GM19372 (cell line): Measurements from ENCODE around the gene FREM1.

Source experiments
- ATAC-seq: cut with Tn5 transposase; IDR thresholded peaks from one replicate; pipeline ENCODE4 v1.9.1; 2021; ENCODE audit warnings: mild to moderate bottlenecking, low read depth, moderate library complexity; ENCODE audit not compliant: unreplicated experiment

FREM1 gene

DNA sequence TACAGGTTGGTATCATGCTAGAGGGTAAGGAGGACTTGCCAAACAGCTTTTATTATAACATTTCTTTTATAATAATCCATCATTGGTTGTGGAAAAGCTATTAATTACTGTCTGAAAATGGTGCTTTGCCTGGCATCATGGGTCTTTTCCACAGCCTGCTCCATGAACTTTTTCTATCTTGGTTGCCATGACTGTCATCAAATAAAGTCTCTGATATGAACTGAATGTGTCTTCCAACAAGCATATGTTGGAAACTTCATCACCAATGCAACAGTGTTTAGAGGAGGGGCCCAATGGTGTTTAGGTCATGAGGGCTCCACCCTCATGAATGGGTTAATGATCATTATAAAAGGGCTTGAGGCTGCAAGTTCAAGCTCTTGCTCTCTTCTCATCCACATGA, 81.0 kb downstream of the FREM1 start:
- no peak for ATAC-seq

DNA sequence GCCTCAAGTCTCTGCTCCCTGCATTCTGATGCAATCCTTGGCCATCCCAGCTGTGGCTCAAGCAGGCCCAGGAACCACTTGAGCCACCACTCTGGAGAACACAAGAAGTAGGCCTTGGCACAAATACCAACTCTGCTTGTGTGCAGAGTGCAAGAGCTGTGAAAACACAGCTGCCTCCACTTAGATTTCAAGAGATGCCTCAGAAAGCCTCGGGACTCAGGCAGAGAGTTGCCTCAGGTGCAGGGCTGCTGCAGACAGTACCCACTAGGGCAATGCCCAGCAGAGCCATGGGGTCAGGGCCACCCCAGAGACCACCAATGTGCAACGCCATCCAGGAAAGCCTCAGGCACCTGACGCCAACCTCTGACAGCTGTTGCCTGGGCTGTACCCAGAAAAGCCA, 82.4 kb downstream of the FREM1 start:
- no peak for ATAC-seq

DNA sequence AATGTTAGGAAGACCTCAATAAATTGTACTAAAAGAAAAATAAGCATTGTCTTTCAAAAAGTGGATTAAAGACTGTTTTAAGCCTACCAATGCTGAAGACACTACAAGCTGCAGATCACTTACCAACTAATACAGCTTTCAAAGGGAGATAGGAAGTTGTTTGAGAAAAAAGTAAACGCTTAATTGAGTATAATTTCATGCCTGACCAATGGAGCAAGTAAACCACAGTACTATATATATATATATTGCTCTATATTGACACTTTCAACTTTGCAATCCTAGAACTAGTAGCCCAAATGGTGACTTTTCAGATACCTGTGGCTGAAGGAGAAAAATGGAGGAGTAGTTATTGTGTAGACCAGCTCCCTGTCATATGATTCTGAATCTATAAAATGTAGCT, 85.7 kb downstream of the FREM1 start:
- no peak for ATAC-seq

DNA sequence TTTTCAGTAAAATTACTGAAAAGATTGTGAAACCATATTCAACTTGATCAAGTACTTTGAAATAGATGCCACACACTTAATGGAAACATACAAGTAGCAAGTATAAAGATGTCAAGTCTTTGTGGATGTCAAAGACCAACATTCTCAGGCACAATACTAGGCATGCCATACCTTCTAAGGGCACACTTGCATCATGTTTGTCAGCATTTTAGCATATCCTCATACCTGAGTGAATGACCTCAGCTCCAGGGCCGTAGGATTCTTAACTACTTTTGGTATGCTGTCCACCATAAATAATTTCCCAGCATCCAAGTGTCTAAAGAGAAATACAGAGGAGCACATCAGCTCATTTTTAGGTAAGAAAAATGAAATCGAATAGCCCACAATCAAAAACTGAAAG, 86.4 kb downstream of the FREM1 start:
- ATAC-seq = no peak

DNA sequence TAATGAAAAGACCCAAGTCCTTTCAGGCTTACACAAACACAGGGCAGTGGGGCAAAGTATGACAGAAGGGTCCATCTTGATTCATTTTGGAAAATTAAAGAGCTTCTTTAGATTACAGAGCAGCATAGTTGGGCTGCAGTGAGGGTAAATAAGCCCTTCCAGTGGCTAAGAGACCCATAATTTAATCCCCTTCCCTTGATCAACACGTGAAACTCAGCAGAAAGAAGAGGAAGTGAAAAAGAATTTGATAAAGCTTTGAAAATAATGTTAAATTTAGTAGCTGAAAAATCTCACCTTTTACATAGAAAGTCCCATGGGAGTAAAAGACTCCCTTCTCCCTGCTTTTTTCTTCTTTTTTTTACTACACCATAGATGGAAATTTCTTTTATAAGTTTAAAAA, 87.6 kb downstream of the FREM1 start:
- ATAC-seq = no peak

DNA sequence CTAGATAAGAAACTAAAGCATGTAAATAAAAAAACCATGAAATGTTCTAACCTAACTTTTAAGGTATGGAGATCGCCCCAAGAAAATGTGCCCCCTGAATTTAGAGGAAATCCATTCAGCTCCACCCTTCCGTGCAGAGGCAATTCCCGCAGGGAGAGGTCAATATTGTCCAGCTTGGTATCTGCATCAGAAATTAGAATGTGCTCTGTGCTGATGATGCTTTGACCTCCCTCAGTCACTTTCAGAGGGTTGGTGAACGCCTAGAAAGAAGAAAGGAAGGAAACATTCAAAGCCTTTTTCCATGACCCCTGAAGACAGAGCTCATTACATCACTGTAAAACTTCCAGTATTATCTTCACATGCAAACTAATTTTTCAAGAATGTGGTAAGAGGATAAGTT, 91.0 kb downstream of the FREM1 start:
- no peak for ATAC-seq

DNA sequence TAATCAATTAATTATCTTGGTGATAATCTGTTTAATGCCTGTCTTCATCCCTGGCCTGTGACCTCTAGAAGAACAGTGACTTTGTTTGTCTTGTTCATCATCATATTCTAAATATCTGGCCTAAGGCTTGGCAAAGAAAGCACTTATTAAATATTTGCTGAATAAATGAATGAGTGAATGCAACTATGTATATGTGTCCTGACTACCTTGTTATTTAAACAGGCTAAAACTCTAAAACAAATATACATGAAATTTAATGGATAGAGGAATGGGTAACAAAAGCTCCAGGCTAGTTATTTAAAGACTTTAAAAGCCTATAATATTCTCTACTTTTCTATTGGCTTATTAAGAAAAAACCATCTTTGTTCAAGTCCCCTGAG, 96.0 kb downstream of the FREM1 start:
- no peak for ATAC-seq

DNA sequence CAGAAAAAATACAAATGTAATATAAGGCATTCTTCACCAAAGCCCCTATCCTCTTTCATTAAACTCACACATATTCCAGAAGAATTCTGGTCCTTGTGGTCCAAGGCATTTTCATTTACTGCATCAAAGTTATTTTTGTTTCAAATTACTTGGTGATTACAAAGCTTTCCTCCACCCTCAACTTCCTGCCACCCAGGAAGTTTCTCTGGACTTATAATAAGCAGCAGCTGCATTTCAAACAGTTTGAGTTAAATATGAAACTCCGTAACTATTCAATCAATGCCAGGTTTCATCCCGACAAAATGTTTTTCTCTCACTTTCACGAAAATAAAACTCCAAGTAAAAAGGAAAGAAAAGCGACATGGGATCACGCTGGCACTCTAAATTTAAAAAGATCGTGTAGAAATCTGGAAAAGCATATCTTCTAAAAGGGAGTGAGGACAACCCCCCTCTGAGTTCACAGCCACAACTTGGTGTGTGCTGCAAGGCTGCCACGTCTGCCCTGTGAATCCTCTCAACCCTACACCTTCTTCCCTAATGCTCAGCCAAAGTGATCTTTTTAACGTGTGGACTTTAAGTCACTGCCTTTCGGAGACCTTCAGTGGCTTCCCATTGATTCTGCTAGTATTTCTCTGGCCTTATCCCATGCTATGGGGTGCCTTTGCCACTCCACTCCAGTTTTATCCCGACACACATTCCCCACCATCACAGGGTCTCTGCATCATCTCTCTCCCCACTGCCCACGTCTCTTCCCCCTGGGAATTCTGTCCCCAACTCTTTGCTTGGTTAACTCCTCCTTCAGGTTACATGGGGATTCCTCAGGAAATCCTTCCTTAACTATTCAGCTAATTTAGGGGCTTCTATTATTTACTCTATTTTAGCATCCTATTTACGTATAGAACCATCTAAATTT, 96.6 kb downstream of the FREM1 start:
- no peak for ATAC-seq

DNA sequence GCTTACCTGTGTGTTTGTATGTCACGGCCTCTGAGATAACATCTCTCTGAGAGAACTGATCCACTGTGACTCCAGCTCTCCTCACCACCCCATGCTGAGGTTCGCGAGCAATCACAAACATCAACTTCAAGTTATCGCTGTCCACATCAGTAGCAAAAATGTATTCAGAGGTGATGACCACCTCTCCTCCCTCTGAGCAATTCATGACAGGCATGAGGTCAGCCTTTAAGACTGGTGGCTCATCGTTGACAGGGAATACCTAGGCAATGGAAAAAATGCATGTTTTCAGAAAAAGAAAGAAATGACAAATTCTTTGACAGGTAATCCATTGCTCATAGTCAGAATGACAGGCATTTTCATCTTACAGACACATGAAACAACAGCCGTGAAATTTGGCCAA, 97.4 kb downstream of the FREM1 start:
- ATAC-seq = no peak

DNA sequence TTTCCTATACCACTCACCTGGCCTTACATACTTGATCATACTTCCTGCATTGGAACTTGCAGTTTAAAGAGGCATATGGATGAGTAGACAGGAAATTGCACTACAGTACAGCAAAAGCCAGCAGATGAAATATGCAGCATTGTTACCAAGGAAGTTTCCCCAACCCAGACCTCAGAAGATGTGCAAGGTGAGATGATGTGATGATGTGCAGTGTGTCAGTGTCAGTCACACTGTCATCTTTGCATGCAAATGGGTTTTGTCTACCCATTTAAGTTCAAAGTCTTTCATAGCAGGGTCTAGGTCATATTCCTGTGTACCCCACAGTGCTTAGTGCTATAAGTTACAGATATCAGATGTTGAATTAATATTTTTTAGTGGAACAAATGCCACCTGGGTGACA, 98.4 kb downstream of the FREM1 start:
- ATAC-seq = no peak

DNA sequence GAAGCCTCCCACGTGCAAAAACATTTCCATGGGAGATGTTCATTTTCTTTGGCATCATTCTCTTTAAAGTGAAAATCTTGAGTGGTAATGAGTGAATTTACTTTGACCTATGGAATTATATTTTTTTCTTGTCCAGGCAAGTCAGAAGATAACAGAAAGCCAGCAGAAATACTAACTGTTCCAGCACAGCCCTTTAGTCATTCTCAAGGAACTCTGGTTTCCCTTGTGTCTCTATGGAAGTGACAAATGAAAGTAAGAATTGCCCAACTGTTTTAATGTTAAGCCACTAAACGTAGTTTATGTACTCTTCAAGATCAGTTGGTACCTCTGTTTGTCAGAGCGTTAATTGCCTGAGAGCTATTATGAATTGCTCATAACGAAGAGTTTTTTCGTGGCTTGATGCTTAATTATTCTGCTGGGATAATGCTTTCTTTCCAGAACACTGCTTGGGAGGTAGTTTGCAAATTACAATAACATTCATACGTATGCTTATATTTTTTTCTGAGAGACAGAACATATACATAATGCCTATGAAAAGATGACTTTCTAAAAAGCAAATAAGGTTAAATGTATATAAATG, 103.2 kb downstream of the FREM1 start:
- no peak for ATAC-seq

DNA sequence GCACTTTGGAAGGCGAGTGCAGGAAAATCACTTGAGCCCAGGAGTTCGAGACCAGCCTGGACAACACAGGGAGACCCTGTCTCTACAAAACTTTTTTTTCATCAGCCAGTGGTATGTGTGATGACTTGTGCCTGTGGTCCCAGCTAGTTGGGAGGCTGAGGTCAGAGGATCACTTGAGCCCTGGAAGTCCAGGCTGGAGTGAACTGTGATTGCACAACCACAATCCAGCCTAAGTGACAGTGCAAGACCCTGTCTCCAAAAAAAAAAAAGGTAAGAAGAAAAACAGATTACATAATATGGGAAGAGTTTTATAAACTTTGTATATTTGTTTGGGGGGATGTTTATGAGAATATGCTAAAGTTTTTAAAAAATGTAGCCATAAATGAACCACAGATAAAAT, 111.2 kb downstream of the FREM1 start:
- ATAC-seq = no peak

DNA sequence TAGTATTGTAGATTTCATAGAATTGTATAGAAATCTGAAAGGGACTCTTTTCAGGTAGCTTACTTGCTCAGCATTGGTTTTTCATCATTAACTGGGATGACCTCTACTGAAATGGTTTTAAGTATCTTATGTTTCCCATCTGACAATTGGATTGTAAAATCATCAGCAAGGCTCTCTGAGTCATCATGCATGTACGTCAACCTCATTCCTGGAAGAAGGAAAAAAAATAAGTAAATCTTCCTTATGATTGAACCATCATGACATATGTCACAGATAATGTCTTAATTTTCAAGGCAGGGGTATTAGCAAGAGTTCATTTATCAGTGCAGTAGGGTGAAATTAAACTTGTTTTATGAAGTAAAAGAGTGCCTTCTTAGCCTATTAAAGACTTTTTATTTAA, 112.8 kb downstream of the FREM1 start:
- ATAC-seq = no peak

DNA sequence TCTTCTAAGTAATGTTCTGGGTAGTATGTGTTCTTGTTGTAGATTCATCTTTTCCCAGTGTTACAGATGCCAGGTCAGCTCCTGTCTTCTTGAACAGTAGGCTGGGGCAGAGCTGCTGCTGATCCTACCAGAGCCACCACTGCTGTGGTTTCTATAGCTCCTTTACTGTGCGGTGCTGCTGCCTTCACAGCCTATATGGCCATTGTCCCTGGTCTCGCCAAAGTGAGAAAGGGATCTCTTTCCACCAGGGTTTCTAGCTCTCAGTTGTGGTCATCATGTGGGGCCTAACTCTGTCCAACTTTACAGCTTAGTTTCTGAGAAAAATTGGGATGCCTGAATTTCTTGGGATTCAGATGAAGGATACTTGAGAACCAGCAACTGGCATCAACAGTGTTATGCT, 116.8 kb downstream of the FREM1 start:
- ATAC-seq = no peak

DNA sequence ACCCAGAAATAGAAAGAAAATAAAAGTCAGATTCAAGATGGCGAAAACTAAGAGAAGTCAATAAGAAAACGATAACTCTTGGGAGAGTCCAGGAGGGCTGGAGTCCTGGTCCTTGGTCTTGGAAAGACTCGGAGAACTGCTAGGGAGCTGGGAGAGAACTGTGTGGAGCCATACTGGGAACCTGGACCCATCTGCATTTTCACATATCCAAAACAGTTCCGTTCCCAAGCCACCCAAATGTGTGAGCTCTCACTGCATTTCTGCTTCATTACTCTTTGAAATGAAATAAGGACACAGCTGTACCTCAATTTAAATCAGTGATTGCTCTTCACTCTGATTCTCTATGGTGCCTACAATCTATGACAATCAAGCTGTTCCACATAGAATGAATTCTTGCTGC, 119.6 kb downstream of the FREM1 start:
- ATAC-seq = no peak

DNA sequence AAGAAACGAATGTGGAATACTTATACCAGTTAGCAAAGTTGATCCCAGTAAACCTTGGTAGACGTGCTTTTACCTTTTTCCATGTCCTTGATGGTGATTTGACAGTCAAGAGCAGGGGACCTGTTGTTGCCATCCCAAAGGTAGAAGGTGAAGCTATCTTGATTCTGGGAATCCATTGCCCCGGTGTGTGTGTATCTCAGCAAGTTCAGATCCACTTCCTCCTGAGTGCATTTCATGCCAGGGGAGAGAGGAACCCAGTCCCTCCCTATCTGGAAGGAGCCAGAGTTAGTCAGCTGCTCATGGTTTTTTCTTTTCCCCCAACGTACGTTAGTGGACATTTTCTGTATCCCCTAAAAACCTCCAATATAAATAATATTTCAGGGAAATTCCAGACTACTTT, 121.4 kb downstream of the FREM1 start:
- no peak for ATAC-seq

DNA sequence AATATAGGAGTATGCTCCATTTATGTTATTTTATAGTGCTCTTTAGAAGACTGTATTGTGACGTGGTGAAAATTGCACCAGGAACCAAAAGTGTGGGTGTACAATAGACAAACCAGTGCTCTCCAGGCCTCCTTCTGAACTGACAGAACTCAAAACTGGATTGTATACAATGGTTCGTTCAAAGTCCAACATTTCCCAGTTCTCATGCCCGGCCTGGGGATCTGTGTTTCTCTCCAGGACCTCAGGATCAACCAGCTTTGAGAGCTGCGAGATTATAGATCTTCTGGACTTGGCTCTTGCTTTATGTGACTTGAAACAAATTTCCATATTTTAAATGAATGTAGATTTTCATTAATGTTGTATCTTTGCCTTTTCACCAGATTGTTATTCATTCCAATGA, 126.9 kb downstream of the FREM1 start:
- ATAC-seq = no peak

DNA sequence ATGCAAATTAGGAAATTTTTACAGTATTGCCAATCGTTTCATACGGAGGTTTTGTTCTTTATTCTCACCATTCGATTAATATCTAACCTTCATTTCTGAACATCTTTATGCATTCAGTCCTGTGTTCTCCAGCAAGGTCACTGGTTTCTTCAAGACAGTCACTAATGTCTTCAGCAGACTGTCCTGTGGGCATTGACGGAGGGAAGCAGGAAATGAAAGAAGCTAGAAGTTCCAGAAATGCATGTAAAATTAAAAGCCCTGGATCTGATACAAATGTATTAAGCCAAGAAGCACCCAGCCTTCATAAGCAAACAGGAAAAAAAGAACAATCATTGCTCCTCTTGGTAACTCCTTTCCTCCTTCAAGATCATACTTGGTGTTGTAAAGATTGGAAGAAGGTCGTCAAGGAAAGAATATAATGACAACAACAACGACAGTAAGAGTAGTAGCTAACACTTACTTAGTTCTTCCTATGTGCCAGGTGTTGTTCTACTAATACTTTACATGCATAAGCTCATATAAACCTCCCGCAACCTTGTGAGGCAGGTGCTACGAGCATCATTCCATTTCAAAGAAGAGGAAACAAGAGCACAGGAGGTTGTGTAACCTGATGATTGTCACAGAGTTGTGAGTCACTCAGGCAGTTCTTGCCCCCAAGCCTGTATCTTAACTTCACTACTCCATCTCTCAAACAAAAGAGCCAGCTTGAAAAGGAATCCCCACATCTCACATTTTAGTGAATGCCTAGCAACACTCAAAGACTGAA, 127.8 kb downstream of the FREM1 start:
- ATAC-seq = no peak

DNA sequence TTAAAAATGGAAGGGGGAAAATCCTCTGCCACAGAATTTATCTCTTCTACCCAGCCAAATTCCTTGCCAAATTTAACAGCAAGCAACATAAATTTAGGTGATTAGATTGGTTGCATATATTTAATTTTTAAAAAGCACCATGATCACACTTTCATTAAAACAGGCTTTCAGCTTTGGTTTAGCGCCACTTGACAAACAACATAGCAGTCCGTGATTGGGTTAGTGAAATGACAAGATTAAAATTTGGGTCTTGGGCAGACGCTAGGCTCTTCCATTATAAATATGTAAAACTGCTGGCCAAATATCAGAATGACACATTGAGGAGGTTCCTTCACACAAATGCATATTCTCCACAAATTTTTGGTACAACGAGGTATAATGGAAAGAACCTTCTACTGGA, 129.5 kb downstream of the FREM1 start:
- ATAC-seq = no peak

DNA sequence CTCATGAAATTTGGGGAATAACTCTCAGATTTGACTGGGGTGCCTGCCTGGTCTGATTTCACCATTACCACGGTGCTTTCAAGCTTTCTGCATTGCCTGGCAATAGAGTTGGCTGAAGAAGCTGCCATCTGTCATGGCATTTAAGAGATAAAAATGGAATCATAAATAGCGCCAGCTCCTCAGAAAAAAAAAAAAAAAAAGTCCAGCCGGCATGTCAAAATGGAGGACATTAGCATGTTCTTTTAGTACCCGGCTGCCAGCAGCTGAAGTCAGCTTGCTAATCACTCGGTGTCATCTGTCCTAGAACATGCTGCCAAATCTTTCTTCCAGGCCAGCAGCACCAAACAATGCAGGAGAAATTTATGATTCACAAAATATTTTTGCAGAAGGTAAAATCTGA, 130.0 kb downstream of the FREM1 start:
- ATAC-seq = no peak

DNA sequence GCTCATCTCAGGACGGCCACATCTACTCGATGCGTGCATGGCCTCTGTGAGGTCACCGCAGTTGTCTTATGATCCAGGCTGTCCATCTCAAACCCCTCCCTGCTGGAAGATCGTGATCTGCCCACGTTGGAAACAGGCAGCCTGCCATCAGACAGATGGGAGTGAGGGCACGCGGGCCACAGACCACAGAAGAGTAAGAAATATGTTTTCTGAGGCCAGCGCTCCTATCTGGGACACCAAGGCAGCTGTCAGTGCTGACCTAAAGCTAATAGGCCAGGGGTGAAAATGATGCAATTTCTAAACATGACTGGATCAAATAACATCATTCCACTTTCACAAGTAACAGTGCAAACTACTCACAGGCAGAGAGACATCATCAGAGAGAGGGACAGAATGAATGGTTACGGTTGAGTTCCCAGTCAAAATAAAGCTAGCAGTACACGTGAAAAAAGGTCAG, 130.6 kb downstream of the FREM1 start:
- no peak for ATAC-seq

DNA sequence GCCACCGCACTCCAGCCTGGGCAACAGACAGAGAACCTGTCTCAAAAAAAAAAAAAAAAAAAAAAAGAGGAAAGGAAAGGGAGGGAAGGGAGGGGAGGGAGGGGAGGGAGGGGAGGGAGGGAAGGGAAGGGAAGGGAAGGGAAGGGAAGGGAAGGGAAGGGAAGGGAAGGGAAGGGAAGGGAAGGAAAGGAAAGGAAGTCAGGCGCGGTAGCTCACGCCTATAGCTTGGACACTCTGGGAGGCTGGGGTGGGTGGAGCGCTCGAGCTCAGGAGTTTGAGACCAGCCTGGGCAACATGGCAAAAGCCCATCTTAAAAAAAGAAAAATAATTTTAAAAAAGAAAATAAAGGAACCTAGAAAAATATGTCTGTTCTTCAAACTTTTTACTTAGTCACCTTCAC, 131.7 kb downstream of the FREM1 start:
- ATAC-seq = no peak
